Activated CD8-positive, alpha-beta T cell treated with anti-CD3 and anti-CD28 coated beads for 36 hours (primary cell): ENCODE data around the gene CCDC39. TPM values are rescaled to one million over a fixed set of nuclear protein-coding genes. Genes with fewer than 3 reads are reported as not detected.
A peak's percentile ranks its signal among the peaks of the same experiment; 100 is the strongest.

Source experiments
- ATAC-seq: fragments of 200-7000 bp; cut with Tn5 transposase; one replicate; pipeline ENCODE4 v1.10.0; 2021; ENCODE audit warnings: mild to moderate bottlenecking, moderate library complexity
- CTCF ChIA-PET: fragments of 350-600 bp; sonication (Branson Sonifier 250); formaldehyde crosslinking; loops from one replicate; lab custom pipeline; 2021; ENCODE audit warnings: antibody characterized with exemption; lab: Charles Lee
- POLR2A ChIA-PET: fragments of 350-600 bp; sonication (Branson Sonifier 250); formaldehyde crosslinking; loops from one replicate; lab custom pipeline; 2021; ENCODE audit warnings: antibody characterized with exemption; lab: Charles Lee
- DNase-seq: peaks from one replicate; pipeline ENCODE4 v3.0.0-alpha.2; 2020
- H3K27ac Mint-ChIP-seq: one replicate; pipeline ENCODE4 v1.8.0; 2021; ENCODE audit warnings: mild to moderate bottlenecking, mixed read lengths
- H3K27me3 Mint-ChIP-seq: one replicate; pipeline ENCODE4 v1.8.0; 2021; ENCODE audit warnings: mixed read lengths
- H3K36me3 Mint-ChIP-seq: one replicate; pipeline ENCODE4 v1.8.0; 2021; ENCODE audit warnings: low read depth, mixed read lengths
- H3K4me1 Mint-ChIP-seq: one replicate; pipeline ENCODE4 v1.8.0; 2021; ENCODE audit warnings: low read depth, mixed read lengths
- H3K4me3 Mint-ChIP-seq: one replicate; pipeline ENCODE4 v1.8.0; 2021; ENCODE audit warnings: mild to moderate bottlenecking, moderate library complexity, mixed read lengths
- H3K9me3 Mint-ChIP-seq: one replicate; pipeline ENCODE4 v1.8.0; 2021; ENCODE audit warnings: mixed read lengths
- intact Hi-C: fragments of 100-400 bp; cut with micrococcal nuclease; formaldehyde crosslinking; loops from one replicate; pipeline ENCODE4 v1.10.0; 2022
- total RNA-seq, 2 experiments: library from RNA; stranded (reverse); gene quantifications; one replicate each; pipeline ENCODE4 v1.2.3, GENCODE V29; 2021
- TF ChIP-seq, protein P1 (sequence below): fragments of 200-600 bp; IDR thresholded peaks from one replicate; pipeline ENCODE4 v1.8.0; 2022; ENCODE audit warnings: antibody characterized with exemption, mild to moderate bottlenecking

CCDC39 gene
- total RNA-seq, 2 experiments from 2014 or later: not detected

DNA sequence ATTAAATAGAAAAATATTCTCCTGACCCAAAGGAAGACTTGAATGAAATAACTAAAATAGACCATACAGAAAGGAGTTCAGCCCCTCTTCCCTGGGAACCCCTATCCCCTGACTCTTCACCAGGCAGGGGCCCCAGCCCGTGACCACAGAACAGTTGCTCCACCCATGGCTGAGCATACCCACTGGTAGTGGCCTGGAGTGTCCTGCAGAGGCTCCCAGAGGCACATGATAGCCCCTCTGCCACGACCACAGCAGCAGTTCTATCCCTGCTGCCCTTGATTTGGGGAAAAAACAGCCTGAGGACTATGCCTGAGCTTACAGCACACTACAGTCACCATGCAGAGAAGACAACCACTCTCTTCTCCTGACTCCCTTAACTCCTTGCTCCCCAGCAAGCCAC is 45.6 kb downstream of the CCDC39 start:
- intact Hi-C loops: no loop called here
- Mint-ChIP-seq H3K9me3 (no peaks in the 10 kb centered on the region), H3K36me3 (no peaks in the 10 kb centered on the region), H3K27ac (no peak overlapping the region), H3K27me3 (peaks cover 29% of the 10 kb centered on the region), H3K4me3 (no peak overlapping the region), H3K4me1 (peaks cover 5% of the 10 kb centered on the region)
- DNase-seq: no peak
- TF ChIP-seq, protein P1, sequence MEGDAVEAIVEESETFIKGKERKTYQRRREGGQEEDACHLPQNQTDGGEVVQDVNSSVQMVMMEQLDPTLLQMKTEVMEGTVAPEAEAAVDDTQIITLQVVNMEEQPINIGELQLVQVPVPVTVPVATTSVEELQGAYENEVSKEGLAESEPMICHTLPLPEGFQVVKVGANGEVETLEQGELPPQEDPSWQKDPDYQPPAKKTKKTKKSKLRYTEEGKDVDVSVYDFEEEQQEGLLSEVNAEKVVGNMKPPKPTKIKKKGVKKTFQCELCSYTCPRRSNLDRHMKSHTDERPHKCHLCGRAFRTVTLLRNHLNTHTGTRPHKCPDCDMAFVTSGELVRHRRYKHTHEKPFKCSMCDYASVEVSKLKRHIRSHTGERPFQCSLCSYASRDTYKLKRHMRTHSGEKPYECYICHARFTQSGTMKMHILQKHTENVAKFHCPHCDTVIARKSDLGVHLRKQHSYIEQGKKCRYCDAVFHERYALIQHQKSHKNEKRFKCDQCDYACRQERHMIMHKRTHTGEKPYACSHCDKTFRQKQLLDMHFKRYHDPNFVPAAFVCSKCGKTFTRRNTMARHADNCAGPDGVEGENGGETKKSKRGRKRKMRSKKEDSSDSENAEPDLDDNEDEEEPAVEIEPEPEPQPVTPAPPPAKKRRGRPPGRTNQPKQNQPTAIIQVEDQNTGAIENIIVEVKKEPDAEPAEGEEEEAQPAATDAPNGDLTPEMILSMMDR: no peak
- CTCF ChIA-PET: no interaction called here
- ATAC-seq: no peak
- POLR2A ChIA-PET: no interaction called here

DNA sequence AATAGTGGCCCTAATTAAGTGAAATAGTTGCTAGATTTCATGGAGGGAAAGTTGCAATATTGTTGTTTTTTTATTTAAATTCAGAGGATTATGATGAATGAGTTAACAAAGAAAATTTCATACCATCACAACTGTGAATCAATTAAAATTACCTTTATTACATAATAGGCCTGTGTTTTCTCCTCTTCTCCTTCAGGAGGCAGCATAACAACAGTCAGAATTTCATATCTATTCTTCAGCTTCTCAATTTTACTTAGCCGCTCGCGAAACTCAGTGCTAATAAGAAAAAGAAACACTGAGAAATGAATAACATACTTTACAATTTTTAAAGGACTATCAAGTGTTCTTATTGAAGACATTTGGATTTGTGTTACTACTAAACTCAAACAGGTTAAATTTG is 48.0 kb downstream of the CCDC39 start:
- no peaks in the 10 kb centered on the region for H3K9me3 Mint-ChIP-seq
- DNase-seq (no peak), ATAC-seq (no peak)
- H3K4me3 Mint-ChIP-seq: no peak overlapping the region
- ChIA-PET POLR2A (no interaction called here), CTCF (no interaction called here)
- TF ChIP-seq, protein P1: no peak
- H3K27me3 Mint-ChIP-seq: peaks cover 18% of the 10 kb centered on the region
- H3K4me1 Mint-ChIP-seq: peaks cover 8% of the 10 kb centered on the region
- peaks cover 3% of the 10 kb centered on the region for H3K36me3 Mint-ChIP-seq
- intact Hi-C loops: no loop called here
- no peak overlapping the region for H3K27ac Mint-ChIP-seq

DNA sequence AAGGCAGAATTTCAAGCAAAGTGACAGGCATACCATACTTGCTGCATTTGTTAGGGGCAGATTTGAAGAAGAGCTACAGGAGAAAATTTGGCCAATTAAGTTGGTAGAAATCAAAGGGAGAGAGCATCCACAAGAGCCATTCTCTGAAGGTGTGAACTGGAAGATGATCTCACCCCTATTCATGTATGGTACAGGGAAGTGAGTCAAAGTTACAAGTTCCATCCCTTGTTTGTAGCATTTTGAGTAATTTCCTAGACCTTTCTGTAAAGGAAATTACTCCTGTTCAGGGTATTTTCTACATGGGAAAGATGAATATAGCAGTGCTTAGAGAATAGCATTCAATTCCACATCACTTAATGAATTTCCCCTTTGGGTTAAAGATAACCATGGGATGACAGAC is 48.9 kb downstream of the CCDC39 start:
- Mint-ChIP-seq H3K27me3 (peaks cover 12% of the 10 kb centered on the region), H3K4me3 (no peak overlapping the region), H3K27ac (no peak overlapping the region), H3K9me3 (no peaks in the 10 kb centered on the region), H3K36me3 (peaks cover 12% of the 10 kb centered on the region), H3K4me1 (peaks cover 8% of the 10 kb centered on the region)
- intact Hi-C loops: no loop called here
- CTCF ChIA-PET: no interaction called here
- TF ChIP-seq, protein P1: no peak
- ATAC-seq (peak; percentile 68), DNase-seq (no peak)
- POLR2A ChIA-PET: no interaction called here

DNA sequence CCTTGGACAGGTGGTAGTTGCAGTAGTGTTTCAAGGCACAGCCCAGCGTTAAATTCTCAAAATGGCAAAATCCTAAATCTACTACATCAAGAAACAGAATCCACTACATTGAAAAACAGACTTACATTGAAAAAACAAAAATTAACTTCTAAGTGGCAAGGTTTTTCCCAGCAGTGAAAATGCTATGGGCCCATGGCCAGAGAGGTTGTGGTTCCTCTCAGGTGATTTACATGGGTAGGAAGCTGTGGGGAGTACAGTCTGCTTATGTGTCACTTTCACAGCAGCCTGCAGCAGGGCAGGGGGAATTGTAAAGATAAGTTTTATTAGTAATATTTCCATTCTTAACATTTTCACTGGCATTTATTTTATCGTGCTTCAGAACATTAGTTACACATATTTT is 52.4 kb downstream of the CCDC39 start:
- peaks cover 5% of the 10 kb centered on the region for H3K9me3 Mint-ChIP-seq
- H3K27ac Mint-ChIP-seq: no peak overlapping the region
- no peak overlapping the region for H3K4me3 Mint-ChIP-seq
- H3K4me1 Mint-ChIP-seq: peaks cover 15% of the 10 kb centered on the region
- no peak for DNase-seq
- ATAC-seq: no peak
- no peaks in the 10 kb centered on the region for H3K27me3 Mint-ChIP-seq
- intact Hi-C loops: no loop called here
- TF ChIP-seq, protein P1: no peak
- H3K36me3 Mint-ChIP-seq: peaks cover 38% of the 10 kb centered on the region
- POLR2A ChIA-PET: no interaction called here
- CTCF ChIA-PET: interaction anchor here (1.4 kb wide), 1 partner anchor 15 kb away, joined by 4 read pairs; no protein-coding TSS in a partner anchor

DNA sequence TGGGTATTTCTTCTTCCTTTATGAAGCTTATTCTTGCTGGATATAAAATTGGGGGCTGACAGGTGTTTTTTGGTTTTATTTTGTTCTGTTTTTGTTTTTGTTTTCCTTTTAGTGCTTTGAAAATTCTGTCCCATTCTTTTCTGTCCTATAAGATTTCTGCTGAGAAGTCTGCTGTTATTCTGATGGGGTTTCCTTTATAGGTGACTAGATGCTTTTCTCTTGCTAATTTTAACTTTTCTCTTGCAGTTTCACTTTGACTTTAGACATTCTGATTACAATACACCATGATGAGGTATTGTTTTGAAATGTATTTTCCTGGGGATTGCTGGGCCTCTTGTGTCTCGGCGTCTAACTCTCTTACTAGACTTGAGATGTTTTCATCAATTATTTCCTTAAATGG is 54.6 kb downstream of the CCDC39 start:
- ATAC-seq: peak; percentile 60

More for the DNA sequence above, 54.6 kb downstream of the CCDC39 start:
- TF ChIP-seq, protein P1: no peak
- ChIA-PET POLR2A (no interaction called here), CTCF (interaction anchor here (1.5 kb wide), 1 partner anchor 23 kb away, joined by 4 read pairs; the partner anchor contains the start of gene TTC14)
- DNase-seq: no peak
- peak overlapping the region; percentile 60 for H3K27ac Mint-ChIP-seq
- H3K36me3 Mint-ChIP-seq: peaks cover 44% of the 10 kb centered on the region
- H3K4me3 Mint-ChIP-seq: no peak overlapping the region
- H3K4me1 Mint-ChIP-seq: peaks cover 11% of the 10 kb centered on the region
- no peaks in the 10 kb centered on the region for H3K27me3 Mint-ChIP-seq
- intact Hi-C loops: no loop called here
- peaks cover 5% of the 10 kb centered on the region for H3K9me3 Mint-ChIP-seq
